HG03558 (cell line): ENCODE results near the gene OR52I2.

ENCODE experiments used
- ATAC-seq: cut with Tn5 transposase; IDR thresholded peaks from one replicate; pipeline ENCODE4 v1.9.1; 2021; ENCODE audit warnings: moderate number of reproducible peaks; ENCODE audit not compliant: unreplicated experiment; ENCODE audit errors: extremely low read depth

The OR52I2 gene

DNA sequence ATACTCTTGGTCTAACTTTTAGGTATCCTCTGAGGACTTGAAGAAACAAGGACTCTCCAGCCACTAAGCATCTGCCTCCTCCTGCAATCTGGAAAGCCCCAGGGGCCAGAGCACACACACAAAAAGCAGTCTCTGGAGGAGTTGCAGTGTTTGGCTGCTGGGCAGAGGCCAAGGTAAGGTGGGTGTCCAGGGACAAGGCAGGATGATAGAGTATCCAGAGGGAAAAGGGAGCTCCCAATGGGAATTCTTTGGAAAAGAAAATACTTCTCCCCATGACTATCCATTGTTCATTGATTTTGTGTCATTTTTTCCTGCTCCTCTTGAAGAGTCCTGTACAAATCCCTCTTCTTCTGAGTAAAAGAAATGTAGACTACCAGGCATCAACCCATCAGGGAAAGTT is at the start of gene OR52I2:
Gene OR52I2, plus strand, starts transcription at position 301 of the 400 bp plus-strand sequence.
- no peak for ATAC-seq

- ATAC-seq: no peak
These were observed 41.8 kb upstream of the OR52I2 start for GRCh38 chr11:4539603-4540219.

GRCh38 chr11:4541071-4541470 is 40.5 kb upstream of the OR52I2 start:
- ATAC-seq: no peak

DNA sequence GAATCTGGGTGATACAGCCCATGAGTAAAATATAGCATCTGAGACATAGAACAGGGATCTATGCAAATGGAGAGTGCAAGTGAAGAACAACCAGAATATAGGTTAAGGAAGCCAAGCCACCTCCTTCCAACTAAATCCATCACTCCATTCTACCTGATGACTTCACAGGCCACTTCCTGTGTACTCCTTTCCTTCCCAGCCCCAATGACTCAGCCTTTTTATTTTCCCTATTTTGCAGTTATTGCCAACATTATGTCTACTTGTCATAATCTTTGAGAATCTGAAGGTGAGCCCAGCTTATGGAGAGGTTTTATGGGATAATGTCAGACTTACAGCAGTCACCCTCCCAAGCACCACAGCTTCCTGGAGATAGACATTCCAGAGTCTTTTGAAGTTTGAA is 38.0 kb upstream of the OR52I2 start:
- ATAC-seq: no peak

DNA sequence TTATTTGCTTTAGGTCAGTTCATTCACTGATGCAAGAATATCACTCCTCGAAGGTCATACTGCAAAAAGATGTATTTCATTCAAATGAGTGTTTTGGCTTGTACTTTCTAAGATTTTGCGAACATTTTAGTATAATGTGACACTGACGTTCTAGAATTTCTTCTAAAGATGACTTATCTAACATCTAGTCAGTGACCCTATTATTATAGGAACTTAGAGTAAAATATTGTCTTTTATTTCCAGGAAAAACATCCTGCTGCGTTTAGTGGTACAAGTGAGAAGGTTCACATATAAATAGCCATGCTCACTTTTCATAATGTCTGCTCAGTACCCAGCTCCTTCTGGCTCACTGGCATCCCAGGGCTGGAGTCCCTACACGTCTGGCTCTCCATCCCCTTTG is 36.7 kb upstream of the OR52I2 start, which contains the start of gene OR52M1:
Gene OR52M1, plus strand, starts transcription at position 301 of the 400 bp plus-strand sequence. Its CDS starts 0 bp downstream, at position 301.
- no peak for ATAC-seq

DNA sequence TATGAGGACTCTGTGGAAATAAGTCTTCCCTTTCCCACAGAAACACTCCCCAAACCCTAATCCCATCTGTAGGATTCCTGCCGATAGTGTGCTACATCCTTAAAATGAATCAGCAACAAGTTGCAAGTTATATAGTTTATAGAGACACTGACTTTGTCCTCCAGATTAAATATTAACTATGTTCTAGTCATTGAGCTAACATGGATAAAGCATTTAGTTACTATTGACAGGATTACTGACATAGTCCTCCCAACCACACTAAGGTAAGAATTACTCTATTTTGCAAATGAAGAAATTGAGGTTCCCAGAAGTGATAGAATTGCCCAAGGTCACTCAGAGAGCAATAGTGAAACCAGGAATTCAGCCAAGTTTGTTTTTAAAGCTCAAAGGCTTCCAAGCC is 34.7 kb upstream of the OR52I2 start:
- ATAC-seq: no peak

GRCh38 chr11:4547416-4547815 is 34.1 kb upstream of the OR52I2 start:
- no peak for ATAC-seq

GRCh38 chr11:4551346-4551979 is 30.1 kb upstream of the OR52I2 start:
- ATAC-seq: no peak

- ATAC-seq: no peak
These were observed 21.8 kb upstream of the OR52I2 start for GRCh38 chr11:4559527-4560440.

DNA sequence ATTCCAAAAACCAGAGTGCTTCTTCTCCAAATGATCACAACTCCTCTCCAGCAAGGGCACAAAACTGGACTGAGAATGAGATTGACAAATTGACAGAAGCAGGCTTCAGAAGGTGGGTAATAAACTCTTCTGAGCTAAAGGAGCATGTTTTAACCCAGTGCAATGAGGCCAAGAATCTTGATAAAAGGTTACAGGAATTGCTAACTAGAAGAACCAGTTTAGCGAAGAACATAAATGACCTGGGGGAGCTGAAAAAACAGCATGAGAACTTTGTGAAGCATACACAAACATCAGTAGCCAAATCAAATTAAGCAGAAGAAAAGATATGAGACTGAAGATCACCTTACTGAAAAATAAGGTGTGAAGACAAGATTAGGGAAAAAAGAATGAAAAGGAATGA is 21.1 kb upstream of the OR52I2 start:
- no peak for ATAC-seq

GRCh38 chr11:4565371-4565770 is 16.2 kb upstream of the OR52I2 start:
- ATAC-seq: no peak

DNA sequence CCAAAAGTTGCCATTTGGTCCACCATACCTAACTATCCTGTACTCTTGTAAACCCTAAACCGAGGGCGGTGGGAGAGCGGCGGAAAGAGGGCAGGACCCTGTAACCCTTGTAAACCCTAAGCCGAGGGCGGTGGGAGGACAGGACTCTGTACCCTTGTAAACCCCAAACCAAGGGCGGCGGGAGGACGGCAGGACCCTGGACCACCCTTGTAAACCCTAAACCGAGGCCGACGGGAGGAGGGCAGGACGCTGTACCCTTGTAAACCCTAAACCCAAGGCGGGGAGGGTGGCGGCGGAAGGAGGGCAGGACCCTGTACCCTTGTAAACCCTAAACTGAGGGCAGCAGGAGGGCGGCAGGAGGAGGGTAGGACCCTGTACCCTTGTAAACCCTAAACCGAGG is 12.5 kb upstream of the OR52I2 start:
- ATAC-seq: no peak

DNA sequence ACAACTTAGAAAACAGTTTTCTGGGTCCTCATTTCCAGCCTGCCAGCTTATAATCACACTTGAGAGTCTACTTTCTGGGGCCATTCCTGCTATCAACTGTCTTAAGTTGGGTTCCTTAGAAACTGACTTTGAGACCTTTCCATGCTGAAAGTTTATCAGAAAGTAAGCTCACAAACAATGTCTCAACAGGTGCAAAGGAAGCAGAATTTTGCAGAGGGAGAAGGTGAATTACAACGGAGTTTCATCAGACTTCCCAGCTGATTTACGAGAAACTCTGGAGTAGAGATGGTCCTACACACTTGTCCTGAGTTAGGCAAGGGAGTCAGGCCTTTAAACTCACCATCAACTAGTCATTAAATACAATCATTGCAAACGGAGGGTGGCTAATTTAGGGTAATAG is 4.7 kb upstream of the OR52I2 start:
- no peak for ATAC-seq

- no peak for ATAC-seq
These were observed 3.8 kb upstream of the OR52I2 start for GRCh38 chr11:4577761-4578160.

GRCh38 chr11:4578624-4579023 is 2.9 kb upstream of the OR52I2 start:
- no peak for ATAC-seq

- no peak for ATAC-seq
These were observed 1.4 kb upstream of the OR52I2 start for GRCh38 chr11:4580124-4580523.

DNA sequence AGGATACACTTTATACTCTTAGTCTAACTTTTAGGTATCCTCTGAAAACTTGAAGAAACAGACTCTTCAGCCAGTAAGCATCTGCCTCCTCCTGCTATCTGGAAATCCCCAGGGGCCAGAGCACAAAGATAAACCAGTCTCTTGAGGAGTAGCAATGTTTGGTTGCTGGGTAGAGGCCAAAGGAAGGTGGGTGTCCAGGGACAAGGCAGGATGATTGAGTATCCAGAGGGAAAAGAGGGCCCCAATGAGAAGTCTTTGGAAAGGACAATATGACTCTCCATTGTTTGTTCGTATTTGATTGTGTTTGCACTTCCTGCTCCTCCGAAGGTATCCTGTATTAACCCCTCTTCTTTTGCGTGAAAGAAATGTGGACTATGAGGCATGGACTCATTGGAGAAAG is 7.5 kb downstream of the OR52I2 start:
- no peak for ATAC-seq

- ATAC-seq: no peak
These were observed 12.2 kb downstream of the OR52I2 start, which contains the start of gene OR52I1 for GRCh38 chr11:4593739-4594138. Gene OR52I1, plus strand, starts transcription at chr11:4594039. Its CDS starts 0 bp downstream, at chr11:4594039.

DNA sequence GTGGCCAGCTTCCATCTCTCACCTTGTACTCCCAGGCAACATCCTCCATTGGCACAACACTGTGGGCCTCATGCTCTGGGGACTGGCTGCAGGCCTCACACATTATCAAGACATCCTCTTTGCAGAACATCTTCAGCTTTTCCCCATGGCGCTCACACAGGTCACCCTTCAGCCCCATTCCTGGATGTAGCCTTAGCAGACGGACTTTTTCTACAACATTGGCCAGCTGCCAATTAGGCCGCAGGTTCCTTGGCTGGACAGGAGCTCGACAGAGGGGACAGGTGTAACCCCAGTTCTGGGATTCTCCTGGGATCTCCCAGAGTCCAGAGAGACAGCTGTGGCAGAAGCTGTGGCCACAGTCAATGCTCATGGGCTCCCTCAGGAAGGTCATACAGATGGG is 23.5 kb downstream of the OR52I2 start:
- ATAC-seq: no peak

- ATAC-seq: no peak
These were observed 24.9 kb downstream of the OR52I2 start for GRCh38 chr11:4606231-4607015.
